Left kidney (tissue), 2 donors: ENCODE measurements around the gene MLH1. TPM values are rescaled to one million over a fixed set of nuclear protein-coding genes. Genes with fewer than 3 reads are reported as not detected.

ENCODE experiments used
- DNase-seq: peaks from one replicate; pipeline ENCODE4 v3.0.0-alpha.2; 2013
- polyA plus RNA-seq: library from polyadenylated mRNA; unstranded; fragments of 120-200 nt; gene quantifications from one replicate; pipeline ENCODE4 v1.2.1, GENCODE V29; 2013; ENCODE audit not compliant: insufficient read length

The MLH1 gene
- polyA plus RNA-seq, 1 donor = 60.4 TPM

- no peak for DNase-seq
These were observed 21.2 kb upstream of the MLH1 start for GRCh38 chr3:36972163-36972562.

GRCh38 chr3:36973139-36973538 lies 20.2 kb upstream of the MLH1 start:
- DNase-seq = no peak

- DNase-seq = no peak
These were observed 12.3 kb upstream of the MLH1 start for GRCh38 chr3:36981006-36981405.

DNA sequence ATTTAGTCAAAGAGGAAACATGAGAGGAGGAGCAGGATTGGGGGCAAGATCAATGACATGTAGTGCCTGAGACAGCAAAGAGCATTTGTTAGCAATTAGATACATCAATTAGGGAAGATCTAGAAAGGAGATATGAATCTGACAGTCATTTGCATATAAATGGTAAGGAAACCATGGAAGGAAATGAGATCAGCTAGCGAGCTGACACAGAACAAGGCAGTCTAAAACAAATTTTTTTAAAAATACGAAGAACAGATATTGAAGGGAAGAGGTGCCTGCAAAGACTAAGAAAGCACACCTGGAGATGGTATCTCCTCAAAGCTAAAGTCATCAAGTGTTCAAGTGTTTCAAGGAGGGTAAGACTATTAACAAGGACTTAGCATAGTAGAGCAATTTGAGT lies 5.0 kb upstream of the MLH1 start:
- no peak for DNase-seq

DNA sequence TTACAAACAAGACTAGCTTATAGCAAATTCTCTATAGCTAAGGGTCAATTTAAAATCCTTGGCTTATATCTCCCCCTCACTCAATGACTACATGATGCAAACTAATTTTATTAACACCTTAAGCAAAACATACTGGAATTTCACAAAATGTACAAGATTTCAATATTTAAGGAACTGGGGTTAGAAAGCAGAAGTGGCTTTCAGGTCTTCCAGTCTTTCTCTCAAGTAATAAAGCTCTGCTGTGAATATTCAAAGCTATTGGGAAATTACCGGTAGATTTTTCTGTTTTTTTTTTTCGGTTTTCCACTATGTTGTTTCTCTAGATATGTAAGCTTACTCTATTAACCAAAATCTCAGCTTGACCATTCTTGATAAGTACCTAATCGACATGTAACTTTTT lies 4.3 kb upstream of the MLH1 start:
- no peak for DNase-seq

DNA sequence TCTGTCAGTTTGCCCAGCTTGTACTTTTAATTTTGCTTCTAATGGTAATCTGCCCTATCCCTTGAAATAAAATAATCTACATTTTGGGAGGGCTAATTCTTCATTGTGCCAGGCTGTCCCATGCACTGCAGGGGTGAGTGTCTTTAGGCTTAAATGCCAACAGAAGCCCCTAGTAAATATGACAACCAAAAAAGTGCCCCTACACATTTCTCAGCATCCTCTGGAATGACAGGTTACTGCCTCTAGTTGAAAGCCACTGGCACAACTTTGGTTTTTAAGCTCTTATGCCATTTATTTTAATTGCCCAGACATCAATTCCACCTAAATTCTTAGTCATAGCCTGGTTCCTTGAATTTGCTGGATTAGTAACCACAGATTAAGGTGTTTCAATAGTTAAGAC lies 3.8 kb upstream of the MLH1 start:
- DNase-seq = no peak

DNA sequence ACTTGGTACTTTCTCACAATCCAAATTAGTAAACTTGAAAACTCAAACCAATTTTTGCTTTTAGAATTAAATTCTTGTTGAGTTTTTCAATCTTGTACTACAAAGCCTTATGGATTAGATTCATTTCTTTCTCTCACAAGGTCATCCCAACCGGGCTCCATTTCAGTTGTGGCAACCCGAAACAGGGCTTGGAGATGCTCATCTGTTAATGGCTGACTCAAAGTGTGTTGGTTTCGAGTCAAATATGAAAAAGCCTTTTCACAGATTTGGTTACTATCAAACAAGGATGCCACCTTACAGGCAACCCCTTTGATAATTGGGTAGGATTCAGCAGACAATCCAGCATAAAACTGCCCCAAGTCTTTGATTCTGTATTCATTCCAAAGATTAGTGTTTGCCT lies 2.2 kb upstream of the MLH1 start:
- DNase-seq = peak; percentile 11

DNA sequence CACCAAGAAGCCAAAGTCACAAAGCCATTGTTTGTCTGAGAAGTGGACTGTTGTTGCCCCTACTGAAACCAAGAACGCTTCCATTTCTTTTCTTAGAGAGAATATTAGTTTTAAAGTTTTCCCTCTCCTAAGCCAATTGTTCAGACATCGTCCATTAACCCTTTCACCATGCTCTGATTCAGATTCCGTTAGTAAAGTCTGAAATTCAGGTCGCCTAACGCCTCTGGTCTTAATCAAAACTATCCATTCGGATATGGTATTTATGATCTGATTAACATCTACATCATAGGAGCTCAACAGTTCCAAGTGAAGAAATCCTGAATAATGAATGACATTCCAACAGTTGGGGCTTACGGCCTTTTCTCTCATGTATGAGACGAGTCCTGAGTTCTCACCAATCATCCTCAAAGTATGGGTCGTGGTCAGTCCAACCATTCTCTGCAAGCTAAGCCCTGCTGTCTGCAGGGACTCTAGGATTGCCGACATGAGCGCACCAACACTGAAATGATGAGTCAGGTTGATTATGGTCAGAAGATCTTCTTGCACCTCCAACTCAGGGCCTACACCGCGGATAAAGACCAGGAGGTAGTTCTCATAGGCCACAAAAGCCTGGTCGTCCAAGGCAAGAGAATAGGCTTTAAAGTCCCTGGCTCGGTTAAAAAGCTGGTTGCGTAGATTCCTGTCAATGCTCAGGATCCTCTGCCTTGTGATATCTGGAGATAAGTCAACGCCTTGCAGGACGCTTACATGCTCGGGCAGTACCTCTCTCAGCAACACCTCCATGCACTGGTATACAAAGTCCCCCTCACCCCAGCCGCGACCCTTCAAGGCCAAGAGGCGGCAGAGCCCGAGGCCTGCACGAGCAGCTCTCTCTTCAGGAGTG lies 1.2 kb upstream of the MLH1 start:
- DNase-seq = peak; percentile 60

- DNase-seq = no peak
These were observed 452 bp upstream of the MLH1 start, which contains the start of gene EPM2AIP1 for GRCh38 chr3:36992806-36993325. EPM2AIP1 (minus strand) TSS chr3:36993131; CDS start chr3:36993077, 54 bp downstream.

GRCh38 chr3:37014620-37015019 lies 21.3 kb downstream of the MLH1 start:
- DNase-seq = no peak

GRCh38 chr3:37015642-37016041 lies 22.3 kb downstream of the MLH1 start:
- DNase-seq = no peak

GRCh38 chr3:37016903-37017302 lies 23.6 kb downstream of the MLH1 start:
- DNase-seq = no peak

DNA sequence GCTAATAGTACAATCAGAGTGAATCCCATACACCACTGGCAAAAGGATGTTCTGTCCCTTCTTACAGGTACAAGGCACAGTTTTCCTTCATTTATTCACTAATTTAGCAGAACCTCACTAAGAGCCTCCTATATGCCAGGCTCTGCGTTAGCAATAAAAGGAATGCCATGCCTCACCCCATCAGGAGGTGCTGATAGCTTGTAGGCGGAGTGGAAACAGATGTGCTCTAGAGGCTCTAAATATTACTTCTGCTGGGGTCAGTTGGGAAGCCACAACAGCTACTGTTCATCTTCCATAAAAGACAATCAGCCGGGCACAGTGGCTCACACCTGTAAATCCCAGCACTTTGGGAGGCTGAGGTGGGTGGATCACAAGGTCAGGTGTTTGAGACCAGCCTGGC lies 24.4 kb downstream of the MLH1 start:
- no peak for DNase-seq

DNA sequence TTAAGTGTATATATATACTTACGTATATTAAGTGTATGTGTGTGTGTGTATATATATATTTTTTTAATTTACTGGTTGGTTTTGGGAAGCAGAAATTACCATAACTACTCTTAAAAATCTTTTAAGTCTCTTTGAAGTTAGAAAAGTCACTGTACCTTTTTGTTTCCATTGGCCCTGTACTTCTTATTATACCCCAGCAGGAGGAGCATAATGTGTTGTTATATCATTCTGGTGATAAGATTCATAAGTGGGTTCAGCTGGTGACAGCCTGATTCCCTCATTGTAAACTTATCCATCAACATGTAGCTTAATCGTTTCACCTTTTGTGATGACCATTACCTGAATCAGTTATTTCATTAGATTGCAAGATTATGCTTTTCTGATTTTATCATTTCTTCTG lies 30.8 kb downstream of the MLH1 start:
- DNase-seq = no peak

DNA sequence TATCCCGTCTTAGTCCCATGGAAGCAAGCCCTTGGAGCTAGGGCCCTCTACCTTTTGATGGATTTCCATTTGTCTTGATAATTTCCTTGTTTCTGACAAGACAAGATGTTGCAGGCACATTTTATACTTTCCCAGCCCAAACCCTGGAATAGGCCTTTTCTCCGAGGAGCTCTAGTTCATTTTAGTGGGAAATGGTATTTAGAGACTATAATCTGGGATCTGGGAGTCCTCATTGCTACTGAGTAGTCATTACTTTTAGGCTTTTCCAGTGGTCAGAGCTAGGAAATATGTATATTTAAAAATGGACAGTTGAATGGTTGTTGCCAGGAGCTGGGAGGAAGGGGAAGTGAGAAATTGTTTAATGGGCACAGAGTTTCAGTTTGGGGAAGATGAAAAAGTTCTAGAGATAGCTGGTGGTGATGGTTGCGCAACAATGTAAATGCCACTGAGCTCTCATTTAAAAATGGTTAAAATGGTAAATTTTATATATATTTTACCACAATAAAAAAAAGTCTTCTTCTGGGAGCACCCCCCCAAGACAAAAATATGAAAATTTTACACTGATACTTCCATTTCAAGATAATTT lies 31.6 kb downstream of the MLH1 start:
- DNase-seq = no peak

DNA sequence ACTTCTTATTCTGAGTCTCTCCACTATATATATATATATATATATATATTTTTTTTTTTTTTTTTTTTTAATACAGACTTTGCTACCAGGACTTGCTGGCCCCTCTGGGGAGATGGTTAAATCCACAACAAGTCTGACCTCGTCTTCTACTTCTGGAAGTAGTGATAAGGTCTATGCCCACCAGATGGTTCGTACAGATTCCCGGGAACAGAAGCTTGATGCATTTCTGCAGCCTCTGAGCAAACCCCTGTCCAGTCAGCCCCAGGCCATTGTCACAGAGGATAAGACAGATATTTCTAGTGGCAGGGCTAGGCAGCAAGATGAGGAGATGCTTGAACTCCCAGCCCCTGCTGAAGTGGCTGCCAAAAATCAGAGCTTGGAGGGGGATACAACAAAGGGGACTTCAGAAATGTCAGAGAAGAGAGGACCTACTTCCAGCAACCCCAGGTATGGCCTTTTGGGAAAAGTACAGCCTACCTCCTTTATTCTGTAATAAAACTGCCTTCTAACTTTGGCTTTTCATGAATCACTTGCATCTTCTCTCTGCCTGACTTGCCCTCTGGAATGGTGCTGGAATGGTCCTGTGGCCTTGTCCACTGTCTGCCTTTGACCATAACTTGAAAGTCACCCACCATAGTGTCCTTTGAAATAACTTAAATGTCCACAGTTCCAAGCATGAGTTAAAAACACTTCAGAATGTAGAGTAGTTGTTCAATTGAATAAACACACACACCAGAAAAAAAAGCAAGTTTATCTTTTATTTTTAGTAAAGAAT lies 32.4 kb downstream of the MLH1 start:
- DNase-seq = no peak

DNA sequence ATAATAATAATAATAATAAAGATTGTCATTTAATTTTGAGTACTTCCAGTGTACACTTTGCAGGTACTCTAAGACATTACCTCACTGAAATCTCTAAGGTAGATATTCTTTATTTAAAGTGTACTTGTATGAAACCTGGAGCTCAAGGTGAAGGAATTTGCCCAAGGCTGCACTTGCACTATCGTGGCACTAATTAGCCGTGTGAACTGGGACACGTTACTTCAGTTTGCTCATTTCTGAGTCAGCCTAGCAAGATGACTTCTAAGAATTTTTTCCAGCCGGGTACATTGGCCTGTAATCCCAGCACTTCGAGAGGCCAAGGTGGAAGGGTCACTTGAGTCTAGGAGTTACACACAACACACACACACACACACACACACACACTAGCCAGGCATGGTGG lies 33.5 kb downstream of the MLH1 start:
- no peak for DNase-seq

DNA sequence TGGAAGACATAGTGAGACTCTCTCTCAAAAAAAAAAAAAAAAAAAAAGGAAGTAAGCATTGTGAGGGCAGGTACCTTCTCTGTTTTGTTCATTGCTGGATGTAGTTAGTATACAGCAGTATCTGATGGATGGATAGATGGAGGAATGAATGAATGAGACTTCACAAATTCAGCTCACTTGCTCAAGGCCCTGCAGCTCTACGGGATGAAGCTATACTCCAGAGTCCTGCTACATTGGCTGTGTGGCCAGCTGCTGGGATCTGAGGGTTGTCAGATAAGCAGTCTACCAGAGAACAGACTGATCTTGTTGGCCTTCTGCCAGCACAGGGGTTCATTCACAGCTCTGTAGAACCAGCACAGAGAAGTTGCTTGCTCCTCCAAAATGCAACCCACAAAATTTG lies 35.0 kb downstream of the MLH1 start:
- peak; percentile 6 for DNase-seq

GRCh38 chr3:37029111-37029510 lies 35.8 kb downstream of the MLH1 start:
- DNase-seq = no peak

- DNase-seq = no peak
These were observed 36.3 kb downstream of the MLH1 start for GRCh38 chr3:37029516-37030163.

- no peak for DNase-seq
These were observed 37.3 kb downstream of the MLH1 start for GRCh38 chr3:37030588-37030987.

DNA sequence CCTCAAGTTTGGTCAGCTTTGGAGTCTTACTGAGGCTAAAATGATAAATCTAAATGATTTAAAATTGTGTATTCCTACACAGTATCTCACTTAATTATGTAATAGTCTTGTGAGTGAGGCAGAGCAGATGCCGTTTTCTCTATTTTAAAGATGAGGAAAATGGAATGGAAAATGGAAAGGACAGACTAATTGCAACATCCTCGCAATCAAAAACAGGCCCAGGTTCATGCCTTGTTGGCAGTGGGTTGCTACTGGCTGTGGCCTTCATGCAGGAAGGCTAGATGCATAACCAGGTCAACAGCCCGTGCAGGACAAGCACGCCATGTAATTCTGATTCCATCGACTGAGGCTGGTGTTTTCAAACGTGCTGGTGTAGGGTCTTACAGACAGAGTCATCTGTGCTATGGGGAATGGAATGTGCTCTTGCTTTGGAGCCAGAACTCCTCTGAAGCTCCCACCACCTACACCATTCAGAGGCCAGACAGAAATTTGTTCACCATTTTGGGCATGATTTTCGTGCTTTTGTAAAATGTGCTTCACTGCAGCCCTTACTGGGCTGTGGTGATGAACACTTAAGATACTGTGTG lies 37.9 kb downstream of the MLH1 start:
- DNase-seq = no peak
